ENCODE data around the gene TNRC6A. TPM values are rescaled to one million over a fixed set of nuclear protein-coding genes. Genes with fewer than 3 reads are reported as not detected.

Gene TNRC6A
- polyA plus RNA-seq, 4 donors = 43.3 to 87.0 (median 60.9) TPM

DNA sequence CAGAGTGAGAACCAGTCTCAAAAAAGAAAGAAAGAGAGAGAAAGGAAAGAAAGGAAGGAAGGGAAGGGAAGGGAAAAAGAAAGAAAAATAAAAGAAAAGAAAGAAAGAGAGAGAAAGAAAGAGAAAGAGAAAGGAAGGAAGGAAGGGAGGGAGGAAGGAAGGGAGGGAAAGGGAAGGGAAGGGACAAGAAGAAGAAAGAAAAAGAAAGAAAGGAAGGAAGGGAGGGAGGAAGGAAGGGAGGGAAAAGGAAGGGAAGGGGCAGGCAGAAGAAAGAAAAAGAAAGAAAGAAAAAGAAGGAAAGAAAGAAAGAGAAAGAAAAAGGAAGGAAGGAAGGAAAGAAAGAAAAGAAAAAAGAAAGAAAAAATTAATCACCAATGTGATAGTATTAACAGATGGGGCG lies 132.0 kb downstream of the TNRC6A start:
- no peak for DNase-seq (ENCODE audit: low read depth in 4 of 4, low spot score in 2 of 4)

DNA sequence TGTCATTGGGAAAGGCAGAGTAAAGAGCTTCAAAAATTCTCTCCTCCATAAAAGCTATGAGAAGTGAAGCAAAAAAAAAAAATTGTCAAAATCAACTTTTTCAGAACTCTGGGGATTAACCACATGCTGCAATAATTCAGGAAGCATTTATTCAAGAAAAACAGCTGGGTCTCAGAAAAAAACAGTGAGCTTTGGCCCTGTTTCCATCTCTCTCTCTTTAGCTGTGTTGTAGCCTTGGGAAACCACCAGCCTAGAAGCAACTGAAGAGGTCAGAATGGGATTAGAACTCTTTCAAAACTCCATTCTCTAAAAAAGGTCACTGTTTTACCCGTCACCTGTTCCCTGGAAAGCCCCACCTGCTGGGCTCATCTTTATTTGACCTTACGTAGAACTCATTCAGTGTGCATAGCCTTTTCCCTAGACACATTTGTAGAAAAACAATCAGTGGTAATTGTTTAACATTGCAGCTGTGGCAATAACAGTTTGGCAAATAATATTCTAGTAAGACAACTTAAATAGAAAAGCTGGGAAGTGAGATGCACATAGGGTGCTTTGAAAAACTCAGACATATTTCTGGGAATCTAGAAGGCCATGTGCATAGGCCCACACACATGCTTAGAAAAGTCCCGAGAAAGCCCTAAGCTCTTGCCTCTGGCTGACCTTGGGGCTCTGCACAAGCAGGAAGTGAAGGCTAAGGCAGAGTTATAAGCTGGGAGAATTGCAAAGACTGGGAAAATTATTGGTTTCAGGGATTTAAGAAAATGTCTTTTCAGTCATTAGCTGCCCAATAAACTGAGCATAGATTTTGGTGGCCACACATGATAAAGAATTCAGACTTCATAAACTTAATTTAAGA lies 134.4 kb downstream of the TNRC6A start:
- DNase-seq (ENCODE audit: low read depth in 4 of 4, low spot score in 2 of 4) = no peak

DNA sequence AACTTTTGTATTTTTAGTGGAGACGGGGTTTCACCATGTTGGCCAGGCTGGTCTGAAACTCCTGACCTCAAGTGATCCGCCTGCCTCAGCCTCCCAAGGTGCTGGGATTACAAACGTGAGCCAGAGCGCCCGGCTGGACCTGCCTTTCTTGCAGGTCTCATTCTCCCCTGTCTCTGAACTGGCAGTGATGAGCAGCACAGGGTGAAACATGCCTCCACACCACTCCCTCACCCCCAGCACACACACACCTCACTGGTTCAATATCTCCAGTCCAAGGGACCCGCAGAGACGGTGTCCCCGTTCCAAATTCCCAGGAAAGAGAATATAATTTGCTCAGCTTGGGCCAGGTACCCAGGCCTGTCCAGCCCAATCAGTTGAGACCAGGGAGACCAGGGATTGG lies 139.6 kb downstream of the TNRC6A start:
- no peak for DNase-seq (ENCODE audit: low read depth in 4 of 4, low spot score in 2 of 4)

DNA sequence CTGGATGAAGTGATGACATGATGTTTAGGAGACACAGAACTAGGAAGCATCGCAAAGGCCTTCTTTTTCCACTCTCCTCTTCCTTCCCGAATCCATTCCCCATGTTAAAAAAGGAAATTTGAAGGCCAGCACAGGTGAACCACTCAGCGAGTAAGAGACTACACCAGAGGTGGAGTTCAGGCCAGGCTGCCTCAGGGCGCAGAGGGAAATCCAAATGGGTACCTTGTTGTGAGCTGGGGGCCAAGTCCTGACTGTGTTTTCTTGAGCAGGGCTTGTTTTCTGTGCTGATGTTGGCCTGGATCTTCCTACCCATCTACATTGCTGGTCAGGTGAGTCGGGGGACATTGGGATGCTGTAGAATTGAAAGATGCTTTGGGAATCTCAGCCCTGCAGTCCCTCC lies 142.4 kb downstream of the TNRC6A start:
- no peak for DNase-seq (ENCODE audit: low read depth in 4 of 4, low spot score in 2 of 4)

DNA sequence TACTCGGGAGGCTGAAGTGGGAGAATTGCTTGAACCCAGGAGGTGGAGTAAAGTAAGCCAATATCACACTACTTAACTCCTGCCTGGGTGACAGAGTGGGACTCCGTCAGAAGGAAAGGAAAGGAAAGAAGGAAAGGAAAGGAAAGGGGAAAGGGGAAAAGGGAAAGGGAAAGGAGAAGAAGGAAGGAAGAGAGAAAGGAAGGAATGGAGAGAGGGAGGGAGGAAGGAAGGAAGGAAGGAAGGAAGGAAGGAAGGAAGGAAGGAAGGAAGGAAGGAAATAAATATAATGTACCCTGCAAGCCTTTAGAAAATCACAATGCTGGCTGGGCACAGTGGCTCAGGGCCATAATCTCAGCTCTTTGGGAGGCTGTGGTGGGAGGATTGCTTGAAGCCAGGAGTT lies 143.6 kb downstream of the TNRC6A start:
- no peak for DNase-seq (ENCODE audit: low read depth in 4 of 4, low spot score in 2 of 4)

DNA sequence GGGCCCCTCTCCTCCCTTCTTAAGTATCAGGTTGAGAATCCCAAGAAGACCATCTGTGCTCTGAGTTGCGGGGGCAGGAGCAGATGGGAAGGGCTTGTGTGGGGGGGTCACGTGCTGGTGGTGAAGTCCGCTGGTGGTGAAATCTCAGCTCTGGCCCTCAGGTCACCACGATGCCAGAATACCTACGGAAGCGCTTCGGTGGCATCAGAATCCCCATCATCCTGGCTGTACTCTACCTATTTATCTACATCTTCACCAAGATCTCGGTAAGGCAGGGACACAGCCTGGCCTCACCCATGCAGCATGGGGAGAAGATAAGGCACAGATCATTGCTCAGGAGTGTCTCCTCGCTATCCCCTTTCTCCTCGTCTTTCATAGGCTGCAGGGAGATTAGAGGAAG lies 146.0 kb downstream of the TNRC6A start:
- DNase-seq (ENCODE audit: low read depth in 4 of 4, low spot score in 2 of 4) = no peak

Other genes starting within 250 kb of the TNRC6A start
- gene RBBP6, start 190.1 kb upstream of the TNRC6A start, polyA plus RNA-seq (ENCODE audit: insufficient read length in 4 of 4) = 10 to 100 TPM; 60.7 to 90.6 (median 78.3) TPM
- 1 to 10 TPM; 2.5 to 6.5 (median 5.7) TPM for gene SLC5A11, start 116.3 kb downstream of the TNRC6A start, polyA plus RNA-seq (ENCODE audit: insufficient read length in 4 of 4)

Measured in left renal cortex interstitium (tissue), 4 donors.